ENCODE results near the gene CCDC170.

GRCh38 chr6:151553416-151554165, 59.8 kb downstream of the CCDC170 start:
- no peak for TF ChIP-seq EZH2 (IDR thresholded peaks at IDR 0.05; ENCODE audit: insufficient read depth, low read length)
- no peak for TF ChIP-seq CTCF (IDR thresholded peaks at IDR 0.05; ENCODE audit: insufficient read depth, low read depth, low read length)
